IPS-18c (cell line): ENCODE measurements around the gene RGS18.
"Not testable (repeated sequence)": the region's sequence is repeated elsewhere in the genome, so short reads cannot be mapped to it uniquely, and the experiment has no call there.

Experiments
- H3K4me3 ChIP-seq: 2 replicates; pipeline ENCODE4 v1.7.0; 2013; ENCODE audit warnings: low read depth, mild to moderate bottlenecking, low read length, moderate library complexity; ENCODE audit not compliant: insufficient read depth
- H3K9me3 ChIP-seq: one replicate; pipeline ENCODE4 v1.6.1; 2013; ENCODE audit warnings: mild to moderate bottlenecking, low read length, moderate library complexity; ENCODE audit not compliant: control insufficient read depth, insufficient read depth

The RGS18 gene

DNA sequence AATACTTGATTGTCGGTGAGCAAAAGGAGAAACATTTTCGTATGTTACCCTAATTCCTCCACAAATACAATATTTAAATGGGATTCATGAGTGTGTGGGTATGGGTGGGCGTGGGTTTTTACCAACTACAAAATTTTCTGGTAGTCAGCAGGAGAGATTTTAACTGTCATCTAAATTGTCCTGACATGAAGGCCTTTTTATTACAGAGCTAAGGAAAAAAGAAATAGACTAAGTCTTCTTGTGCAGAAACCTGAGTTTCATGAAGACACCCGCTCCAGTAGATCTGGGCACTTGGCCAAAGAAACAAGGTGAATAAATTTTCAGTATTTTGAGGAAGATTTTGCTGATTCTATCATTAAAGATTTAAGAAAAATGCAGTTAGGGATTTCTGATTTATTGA is 752 bp downstream of the RGS18 start:
- Histone ChIP-seq H3K4me3 (no peak overlapping the region), H3K9me3 (no peaks in the 10 kb centered on the region)

DNA sequence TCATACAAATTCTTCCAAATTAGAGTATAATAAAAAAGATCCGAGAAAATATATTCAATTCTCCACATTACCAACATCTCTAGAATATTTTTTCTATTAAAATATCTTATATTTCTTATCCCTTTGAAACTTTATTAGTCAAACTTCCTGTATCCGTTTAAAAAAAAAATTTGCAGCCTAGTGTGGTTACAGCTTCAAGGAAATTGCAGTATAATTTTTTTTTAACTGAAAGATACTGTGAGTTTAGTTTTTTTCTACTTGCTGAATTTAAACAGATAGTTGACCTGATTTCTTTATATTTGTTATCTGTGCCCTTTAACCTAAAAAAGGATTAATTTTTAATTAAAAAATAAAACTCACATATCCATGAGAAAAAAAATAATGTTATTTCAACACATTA is 1.5 kb downstream of the RGS18 start:
- no peaks in the 10 kb centered on the region for H3K9me3 ChIP-seq
- H3K4me3 ChIP-seq = no peak overlapping the region

DNA sequence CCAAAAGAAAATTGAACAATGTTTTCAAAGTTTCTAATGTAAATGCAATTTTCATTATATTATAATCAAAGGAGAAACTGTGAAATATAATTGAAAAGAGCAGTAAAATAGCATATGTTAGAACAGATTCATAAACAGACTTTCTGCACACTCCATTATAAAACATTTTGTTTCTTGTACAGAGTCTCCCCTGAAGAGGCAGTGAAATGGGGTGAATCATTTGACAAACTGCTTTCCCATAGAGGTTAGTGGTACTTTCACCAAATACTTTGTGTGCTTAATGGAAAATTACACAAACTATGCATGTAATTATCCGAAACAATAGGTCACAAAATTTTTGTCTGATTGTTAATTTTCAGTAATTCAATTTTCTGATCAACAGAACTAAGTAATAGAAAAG is 1.9 kb downstream of the RGS18 start:
- H3K4me3 ChIP-seq = no peak overlapping the region

DNA sequence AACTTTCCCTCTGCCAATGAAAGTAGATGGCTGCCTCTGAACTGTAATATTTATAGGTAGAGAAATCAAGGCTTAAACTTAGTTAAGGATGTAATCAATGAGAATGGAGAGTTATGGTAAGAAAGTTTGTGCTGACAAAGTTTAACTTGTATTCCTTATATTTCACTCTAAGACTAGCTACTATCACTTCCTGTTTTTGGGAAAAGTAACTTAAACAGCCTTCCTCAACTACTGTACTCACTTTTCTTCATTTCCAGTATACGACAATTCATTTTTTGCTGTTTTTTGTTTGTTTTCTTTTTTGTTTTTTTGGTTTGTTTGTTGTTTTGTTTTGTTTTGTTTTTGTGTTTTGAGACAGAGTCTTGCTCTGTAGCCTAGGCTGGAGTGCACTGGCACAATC is 3.7 kb downstream of the RGS18 start:
- H3K4me3 ChIP-seq = no peak overlapping the region
- H3K9me3 ChIP-seq = peaks cover 3% of the 10 kb centered on the region

More for the DNA sequence above, 1.9 kb downstream of the RGS18 start:
- peaks cover 3% of the 10 kb centered on the region for H3K9me3 ChIP-seq

DNA sequence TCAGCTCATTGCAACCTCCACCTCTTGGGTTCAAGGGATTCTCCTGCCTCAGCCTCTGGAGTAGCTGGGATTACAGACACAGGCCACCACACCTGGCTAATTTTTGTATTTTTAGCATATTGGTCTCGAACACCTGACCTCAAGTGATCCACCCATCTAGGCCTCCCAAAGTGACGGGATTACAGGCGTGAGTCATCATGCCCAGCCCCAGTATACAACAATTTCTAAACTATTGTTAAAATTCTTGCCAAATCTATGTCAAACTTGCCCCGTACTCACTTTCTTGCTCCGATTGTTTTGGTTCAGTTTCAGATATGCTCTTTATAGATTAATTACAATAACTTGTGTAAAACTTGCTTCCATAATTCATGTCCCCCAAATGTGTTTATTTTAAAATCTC is 4.1 kb downstream of the RGS18 start:
- Histone ChIP-seq H3K4me3 (no peak overlapping the region), H3K9me3 (peaks cover 3% of the 10 kb centered on the region)

DNA sequence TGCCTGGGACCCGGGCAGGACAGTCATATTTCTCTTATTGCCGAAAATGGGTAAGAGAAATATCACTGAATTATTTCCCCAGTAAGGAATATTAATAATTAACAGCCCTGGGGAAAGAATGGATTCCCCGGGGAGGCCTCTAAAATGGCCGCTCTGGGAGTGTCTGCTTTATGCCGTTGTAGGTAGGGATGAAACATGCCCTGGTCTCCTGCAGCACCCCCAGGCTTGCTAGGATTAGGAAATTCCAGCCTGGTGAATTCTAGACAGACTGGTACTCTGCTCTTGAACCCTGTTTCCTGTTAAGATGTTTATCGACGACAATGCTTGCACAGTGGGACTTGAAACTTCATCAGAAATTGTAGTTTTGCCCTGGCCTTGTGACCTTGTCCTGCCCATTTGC is 6.7 kb downstream of the RGS18 start:
- not testable (repeated sequence) for H3K4me3 ChIP-seq, H3K9me3 ChIP-seq

DNA sequence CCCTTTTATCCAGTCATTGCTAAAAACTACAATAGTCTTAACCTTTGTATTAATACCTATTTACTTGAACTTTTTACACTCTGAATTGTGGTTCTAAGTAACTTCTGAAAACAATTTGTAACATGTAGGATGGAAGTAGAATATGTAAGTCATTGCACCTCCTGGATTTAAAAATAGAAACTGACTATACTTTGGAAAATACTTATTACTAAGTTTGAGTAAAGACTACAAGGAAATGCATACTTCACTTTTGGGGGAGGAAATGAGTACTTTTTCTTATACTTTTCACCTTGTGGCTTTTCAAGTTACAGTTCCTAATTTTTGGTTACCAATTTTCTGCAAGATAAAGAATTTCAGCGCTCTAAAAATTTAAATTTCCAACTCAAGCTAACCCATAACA is 8.7 kb downstream of the RGS18 start:
- peaks cover 3% of the 10 kb centered on the region for H3K9me3 ChIP-seq

DNA sequence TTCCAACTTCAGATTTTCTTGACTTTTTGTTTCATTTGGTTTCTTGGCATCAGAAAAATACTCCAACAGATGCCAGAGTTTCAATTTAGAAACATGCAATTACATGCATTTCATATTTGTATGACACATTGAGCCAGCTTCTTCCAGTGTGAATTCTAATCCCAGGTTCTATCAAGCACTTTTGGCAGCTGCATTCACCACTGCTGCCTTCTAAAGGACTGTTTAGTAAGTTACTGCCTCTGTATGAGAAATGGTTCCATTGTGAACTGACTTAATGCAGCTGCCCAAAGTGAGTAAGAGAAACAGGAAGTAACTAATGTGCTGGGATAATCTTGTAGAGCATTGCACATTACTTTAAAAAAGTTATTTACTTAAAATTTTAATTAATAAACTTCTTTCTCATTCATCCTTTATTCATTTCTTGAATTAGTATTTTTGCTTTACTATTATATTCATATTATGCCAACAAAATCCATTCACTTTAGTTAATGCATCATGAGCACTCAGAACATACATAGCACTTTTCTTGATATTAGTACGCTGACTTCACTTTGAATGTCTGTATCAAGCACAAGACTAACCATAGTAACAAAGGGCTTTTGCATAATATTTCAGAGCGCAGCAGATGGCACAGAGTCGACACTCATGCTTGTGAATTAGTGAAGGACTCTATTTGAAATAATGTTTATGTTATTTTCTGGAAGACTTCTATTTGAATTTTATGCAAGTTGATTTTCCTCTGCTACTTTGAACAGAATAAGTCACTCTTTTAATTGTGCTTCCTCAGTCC is 9.8 kb downstream of the RGS18 start:
- Histone ChIP-seq H3K4me3 (no peak overlapping the region), H3K9me3 (peaks cover 3% of the 10 kb centered on the region)

More for the DNA sequence above, 8.7 kb downstream of the RGS18 start:
- H3K4me3 ChIP-seq = no peak overlapping the region

DNA sequence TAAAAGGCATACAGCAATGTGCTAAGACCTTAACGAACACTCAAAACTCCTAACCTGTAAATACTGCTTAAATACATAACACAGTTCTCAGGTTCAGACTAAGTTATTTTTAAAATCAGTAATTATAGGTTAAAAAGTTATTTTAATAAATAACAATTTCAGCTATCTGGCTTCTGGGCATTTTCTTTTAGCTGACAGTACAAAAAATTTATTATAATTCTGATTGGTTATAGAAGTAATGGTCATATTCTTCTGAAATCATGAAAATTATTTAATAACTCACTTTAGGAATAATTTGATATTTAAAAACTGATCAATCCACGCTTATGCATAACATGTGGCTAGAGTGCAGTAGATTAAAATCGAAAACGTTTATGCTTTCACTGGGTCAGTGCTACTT is 10.7 kb downstream of the RGS18 start:
- Histone ChIP-seq H3K9me3 (peaks cover 3% of the 10 kb centered on the region), H3K4me3 (no peak overlapping the region)

DNA sequence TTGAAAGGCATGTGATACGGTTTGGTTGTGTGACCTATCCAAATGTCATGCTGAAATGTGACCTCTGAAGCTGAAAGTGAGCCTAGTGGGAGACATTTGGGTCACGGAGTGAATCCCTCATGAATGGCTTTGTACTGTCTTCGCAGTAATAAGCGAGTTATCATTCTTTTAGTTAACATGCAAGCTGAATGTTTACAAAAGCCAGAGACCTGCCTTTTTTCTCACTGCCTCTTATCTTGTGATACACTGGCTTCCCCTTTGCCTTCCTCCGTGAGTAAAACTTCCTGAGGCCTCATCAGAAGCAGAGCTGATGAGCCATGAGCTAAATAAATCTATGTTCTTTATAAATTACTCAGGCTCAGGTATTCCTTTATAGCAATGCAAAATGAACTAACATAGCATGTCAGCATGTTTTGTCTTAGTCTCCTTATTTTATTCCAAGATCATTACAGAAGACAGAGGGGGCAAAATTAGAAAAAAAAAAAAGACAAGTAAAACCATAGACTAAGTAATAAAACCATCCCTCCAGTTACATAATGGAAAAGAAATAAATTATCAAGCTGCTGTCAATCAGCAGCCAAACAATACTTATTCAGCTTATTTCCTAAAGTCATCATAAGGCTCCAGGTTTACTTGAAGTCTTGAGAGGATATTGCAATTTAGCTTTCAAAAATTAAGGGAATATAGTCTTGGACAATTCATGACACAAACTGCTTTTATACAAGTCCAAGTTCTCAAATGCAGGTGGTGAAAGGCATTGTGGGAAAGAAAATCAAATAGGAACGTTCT is 12.1 kb downstream of the RGS18 start:
- H3K9me3 ChIP-seq = no peaks in the 10 kb centered on the region
- H3K4me3 ChIP-seq = no peak overlapping the region

DNA sequence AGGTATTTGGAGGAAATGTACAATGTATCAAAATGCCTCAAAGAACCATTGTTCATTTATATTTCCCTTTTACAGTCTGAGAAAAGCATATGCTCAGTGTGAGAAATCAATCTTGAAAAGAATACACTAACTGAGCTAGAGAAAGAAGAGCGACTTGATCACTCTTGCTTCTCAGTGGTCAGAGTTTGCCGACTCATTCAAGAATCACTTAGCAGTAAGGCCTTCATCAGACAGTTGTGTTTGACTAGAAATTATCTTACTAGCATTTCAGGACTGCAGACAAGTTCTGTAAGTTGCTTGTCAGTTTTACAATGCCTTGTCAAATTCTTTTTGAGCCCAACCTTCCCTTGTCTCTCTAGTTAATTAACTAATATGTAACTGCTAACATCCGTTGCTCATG is 12.9 kb downstream of the RGS18 start:
- H3K4me3 ChIP-seq = no peak overlapping the region
- no peaks in the 10 kb centered on the region for H3K9me3 ChIP-seq

DNA sequence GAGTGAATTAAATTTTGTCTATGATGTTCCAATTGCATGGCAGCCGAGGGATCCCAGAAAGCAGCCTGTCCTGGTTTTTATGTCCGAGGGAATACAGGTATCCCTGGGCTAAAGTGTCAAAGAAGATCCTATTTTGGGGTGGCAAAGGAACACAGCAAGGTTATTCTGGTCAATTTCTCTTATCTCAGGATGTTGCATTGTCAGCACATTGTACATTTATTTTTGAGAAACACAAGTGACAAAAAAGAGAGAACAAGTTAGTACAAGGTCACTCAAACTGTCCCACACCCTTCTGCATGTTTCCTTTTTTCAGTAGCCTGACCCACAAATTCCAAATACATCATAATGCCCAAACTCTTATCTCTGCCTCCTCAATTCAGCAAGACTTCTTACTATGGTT is 17.7 kb downstream of the RGS18 start:
- no peaks in the 10 kb centered on the region for H3K9me3 ChIP-seq
- H3K4me3 ChIP-seq = no peak overlapping the region

DNA sequence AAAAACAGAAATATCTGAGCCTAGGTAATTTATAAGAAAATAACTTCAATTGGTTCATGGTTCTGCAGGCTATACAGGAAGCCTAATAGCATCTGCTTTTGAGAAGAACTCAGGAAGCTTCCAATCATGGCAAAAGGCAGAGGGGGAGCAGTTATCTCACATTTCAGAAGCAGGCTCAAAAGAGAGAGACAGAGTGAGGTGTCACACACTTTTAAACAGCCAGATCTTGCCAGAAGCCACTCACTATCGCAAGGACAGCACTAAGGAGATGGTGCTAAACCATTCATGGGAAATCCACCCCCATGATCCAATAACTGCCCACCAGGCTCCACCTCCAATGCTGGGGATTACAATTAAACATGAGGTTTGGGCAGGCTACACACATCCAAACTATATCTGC is 25.5 kb downstream of the RGS18 start:
- H3K4me3 ChIP-seq = no peak overlapping the region

DNA sequence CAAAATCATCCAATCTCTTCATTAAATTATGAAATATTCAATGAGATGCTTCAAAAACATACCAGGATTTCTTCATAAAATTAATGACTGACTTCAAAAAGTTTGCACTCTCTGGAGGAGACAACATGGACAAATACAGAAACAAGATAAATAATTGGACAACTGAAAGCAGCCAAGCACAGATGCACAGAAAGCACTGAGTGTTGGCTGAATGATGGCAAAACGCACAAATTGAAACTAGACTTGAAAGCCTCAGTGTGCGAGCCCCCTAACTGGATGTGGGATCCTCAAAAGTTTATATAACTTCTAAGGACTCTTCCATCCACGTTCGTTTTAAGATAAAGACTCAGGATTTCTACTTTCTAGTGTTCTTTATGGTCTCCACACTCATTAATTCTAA is 27.9 kb downstream of the RGS18 start:
- Histone ChIP-seq H3K4me3 (no peak overlapping the region), H3K9me3 (no peaks in the 10 kb centered on the region)

More for the DNA sequence above, 25.5 kb downstream of the RGS18 start:
- H3K9me3 ChIP-seq = no peaks in the 10 kb centered on the region

DNA sequence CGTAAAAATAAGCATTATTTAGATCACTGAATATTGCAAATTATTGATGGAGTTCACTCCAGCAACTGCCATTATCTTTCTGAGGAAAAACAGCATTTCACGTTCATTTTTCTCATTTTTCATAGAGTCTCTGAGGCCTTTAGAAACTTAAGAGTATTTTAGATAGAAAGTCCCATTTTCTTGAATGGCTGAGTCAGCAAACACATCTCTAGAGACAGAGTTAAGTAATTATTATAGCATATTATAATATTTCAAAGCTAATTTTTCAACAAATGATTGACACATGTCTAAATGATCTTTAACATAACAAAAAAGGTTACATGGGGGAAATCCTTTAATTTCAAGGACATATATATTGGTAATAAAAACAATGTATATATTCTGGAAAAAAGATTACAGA is 31.8 kb downstream of the RGS18 start:
- no peak overlapping the region for H3K4me3 ChIP-seq

DNA sequence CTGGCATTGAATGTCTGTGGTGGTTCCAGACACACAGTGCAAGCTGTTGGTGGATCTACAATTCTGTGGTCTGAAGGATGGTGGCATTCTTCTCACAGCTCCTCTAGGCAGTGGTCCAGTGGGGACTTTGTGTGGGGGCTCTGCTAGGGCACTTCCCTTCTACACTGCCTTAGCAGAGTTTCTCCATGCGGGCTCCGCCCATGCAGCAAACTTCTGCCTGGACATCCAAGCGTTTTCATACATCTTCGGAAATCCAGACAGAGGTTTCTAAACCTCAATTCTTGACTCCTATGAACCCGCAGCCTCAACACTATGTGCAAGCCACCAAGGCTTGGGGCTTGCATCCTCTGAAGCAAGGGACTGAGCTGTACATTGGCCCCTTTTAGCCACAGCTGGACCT is 43.0 kb downstream of the RGS18 start:
- no peak overlapping the region; the same call in 1 of the 2 replicates for H3K4me3 ChIP-seq

More for the DNA sequence above, 31.8 kb downstream of the RGS18 start:
- no peaks in the 10 kb centered on the region for H3K9me3 ChIP-seq

DNA sequence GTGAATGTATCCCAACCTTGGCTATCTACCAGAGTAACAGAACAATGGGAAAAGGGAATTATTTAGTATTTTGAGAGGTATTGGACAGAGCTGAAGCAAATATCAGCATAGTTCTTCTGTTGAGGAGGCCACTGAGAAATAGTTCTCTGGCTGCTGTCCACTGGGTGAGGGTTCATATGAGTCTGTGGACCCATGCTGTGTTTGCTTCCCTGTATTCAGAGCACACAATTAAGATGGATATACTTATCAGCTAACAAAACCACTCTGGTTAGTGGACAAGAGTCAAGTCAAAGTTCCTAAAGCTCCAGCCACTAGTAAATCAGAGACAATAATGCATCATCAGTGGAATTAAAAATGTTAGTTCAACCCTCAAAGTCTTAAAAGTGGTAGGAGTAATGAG is 66.1 kb downstream of the RGS18 start:
- Histone ChIP-seq H3K4me3 (no peak overlapping the region), H3K9me3 (no peaks in the 10 kb centered on the region)

More for the DNA sequence above, 43.0 kb downstream of the RGS18 start:
- H3K9me3 ChIP-seq = peaks cover 8% of the 10 kb centered on the region

DNA sequence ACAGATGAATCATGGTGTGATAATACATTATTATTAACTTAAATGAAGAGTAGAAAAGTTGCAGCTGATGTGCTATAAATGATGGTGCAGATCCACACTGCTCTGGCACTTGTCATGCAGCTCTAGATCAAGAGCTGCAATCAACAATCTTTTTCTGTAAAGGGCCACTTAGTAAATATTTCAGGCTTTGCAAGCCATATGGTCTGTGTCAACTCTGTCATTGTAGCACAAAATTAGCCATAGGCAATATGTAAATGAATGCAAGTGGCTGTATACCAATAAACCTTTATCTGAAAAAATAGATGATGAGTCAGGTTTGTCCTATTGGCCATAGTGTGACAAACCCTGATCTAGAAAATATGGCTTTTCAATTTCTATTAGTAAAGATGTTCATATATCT is 66.6 kb downstream of the RGS18 start:
- Histone ChIP-seq H3K4me3 (no peak overlapping the region), H3K9me3 (no peaks in the 10 kb centered on the region)
